Skeletal muscle cell (primary cell): ENCODE results near the gene INPP5D.
"Not testable (repeated sequence)": the region's sequence is repeated elsewhere in the genome, so short reads cannot be mapped to it uniquely, and the experiment has no call there.

ENCODE experiments used
- DNase-seq: peaks from one replicate; pipeline ENCODE4 v3.0.0-alpha.2; 2010; ENCODE audit warnings: low read depth
- H3K4me3 ChIP-seq: 2 replicates; pipeline ENCODE4 v1.5.1; 2011; ENCODE audit warnings: low read depth, mild to moderate bottlenecking, control low read depth, low read length, moderate library complexity

The INPP5D gene

DNA sequence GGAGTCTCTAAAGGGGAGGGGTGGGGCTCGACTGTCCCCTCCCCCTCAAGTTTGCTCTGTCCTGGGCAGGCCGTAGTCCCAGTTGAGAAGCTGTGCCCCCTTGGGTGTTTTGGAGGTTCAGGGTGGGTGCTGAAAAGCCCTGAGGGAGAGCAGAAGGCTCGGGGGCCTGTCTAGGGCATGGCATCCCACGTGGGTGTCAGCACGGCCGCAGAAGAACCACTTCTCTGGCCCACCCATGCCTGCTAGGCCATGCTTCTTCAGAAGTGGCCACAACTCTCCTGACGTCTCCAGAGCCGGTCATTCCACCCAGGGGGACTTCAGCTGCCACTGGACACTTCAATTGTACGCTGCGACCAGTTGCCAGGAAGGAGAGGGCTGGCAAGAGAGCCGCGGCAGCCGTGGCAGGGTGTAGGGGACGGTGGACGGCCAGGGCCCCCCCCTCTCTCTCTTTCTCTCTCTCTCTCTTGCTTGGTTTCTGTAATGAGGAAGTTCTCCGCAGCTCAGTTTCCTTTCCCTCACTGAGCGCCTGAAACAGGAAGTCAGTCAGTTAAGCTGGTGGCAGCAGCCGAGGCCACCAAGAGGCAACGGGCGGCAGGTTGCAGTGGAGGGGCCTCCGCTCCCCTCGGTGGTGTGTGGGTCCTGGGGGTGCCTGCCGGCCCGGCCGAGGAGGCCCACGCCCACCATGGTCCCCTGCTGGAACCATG, at the start of gene INPP5D:
INPP5D (plus strand) TSS at position 546 of the 704 bp plus-strand sequence; CDS start at position 683, 137 bp downstream.
- no peak for DNase-seq
- H3K4me3 ChIP-seq = no peak within 1 kb of the TSS

DNA sequence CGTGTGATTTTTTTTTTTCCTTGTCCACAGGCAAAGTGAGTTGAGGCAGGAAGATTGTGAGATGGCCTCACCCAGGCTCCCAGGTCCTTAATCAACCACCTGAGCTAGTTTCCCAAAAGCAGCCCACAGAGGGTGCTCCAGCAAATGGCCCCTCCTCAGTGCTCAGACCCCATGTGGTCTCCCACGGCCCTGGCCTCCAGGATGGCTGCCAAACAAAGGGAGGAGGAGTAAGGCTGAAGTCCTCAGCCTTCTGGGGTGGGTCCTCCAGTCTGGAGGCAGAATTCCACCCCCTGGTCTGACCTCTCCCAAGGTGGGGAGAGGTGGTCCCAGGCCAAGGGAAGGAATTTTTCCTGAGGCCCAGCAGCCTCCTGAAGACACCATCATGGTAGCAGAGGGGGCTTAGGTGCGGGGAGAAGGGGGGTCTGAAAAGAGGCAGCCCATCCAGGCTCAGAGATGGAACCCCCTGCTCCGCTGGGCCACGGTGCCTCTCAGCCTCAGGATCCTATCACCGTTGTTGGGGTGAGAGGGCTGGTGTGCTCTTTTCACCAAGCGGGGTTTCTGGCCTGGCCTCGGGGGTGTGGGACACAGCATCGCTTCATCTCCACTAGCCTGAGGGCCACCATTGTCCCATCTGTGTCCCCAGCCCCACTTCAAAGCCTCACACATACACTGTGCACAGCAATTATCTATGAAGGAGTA, 49.4 kb upstream of the INPP5D start:
- DNase-seq = no peak
- H3K4me3 ChIP-seq = no peak overlapping the region

DNA sequence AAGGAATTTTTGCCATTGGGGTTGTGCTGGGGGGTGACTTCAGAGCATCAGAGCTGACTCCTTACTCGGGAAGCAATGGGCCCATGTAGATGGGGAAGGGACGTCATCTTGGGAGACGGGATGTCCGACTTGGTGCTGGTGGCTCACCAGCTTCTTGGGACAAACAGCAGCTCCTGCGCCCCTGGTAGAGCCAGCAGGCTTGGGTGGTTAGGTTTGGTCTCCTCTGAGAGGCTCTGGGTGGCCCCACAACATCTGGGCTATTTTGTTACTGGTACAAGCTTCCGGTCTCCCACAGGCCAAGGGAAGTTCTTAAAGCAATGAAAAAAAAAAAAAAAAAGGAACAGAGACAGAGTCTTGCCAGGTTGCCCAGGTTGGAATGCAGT, 48.9 kb upstream of the INPP5D start:
- no peak overlapping the region for H3K4me3 ChIP-seq
- no peak for DNase-seq

- no peak for DNase-seq
- no peak overlapping the region for H3K4me3 ChIP-seq
Measured at GRCh38 chr2:233011702-233012131, 48.4 kb upstream of the INPP5D start.

GRCh38 chr2:233012301-233012971, 47.7 kb upstream of the INPP5D start:
- DNase-seq = no peak

DNA sequence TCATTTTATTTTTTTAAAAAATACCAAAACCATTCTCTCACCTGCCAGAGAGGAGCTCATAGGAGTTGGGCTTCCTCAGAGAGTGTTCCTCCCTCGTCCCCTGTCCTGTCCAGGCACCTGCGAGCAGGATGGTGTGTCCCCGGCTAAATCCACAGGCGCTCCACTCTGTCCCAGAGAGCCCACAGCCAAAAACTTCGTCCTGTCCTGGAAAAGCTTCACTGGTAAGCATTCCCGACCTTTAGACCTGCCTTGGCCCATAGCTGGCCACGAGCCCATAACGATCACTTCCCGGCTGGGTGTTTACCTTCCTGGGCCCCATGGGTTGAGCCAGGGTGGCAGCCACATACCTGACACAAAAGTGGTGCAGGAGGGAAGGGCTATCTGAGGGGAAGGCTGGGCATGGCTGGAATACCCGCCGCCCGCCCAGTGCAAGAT, 47.1 kb upstream of the INPP5D start, which contains the start of gene NGEF:
NGEF (minus strand) TSS at position 230 of the 435 bp plus-strand sequence. CDS start 38,366 bp downstream, outside the sequence.
- DNase-seq = no peak

More at GRCh38 chr2:233012301-233012971, 47.7 kb upstream of the INPP5D start:
- H3K4me3 ChIP-seq = no peak overlapping the region

GRCh38 chr2:233013650-233014049, 46.5 kb upstream of the INPP5D start:
- no peak for DNase-seq
- no peak overlapping the region for H3K4me3 ChIP-seq

More for the DNA sequence above, 47.1 kb upstream of the INPP5D start, which contains the start of gene NGEF:
- H3K4me3 ChIP-seq = no peak within 1 kb of the TSS

DNA sequence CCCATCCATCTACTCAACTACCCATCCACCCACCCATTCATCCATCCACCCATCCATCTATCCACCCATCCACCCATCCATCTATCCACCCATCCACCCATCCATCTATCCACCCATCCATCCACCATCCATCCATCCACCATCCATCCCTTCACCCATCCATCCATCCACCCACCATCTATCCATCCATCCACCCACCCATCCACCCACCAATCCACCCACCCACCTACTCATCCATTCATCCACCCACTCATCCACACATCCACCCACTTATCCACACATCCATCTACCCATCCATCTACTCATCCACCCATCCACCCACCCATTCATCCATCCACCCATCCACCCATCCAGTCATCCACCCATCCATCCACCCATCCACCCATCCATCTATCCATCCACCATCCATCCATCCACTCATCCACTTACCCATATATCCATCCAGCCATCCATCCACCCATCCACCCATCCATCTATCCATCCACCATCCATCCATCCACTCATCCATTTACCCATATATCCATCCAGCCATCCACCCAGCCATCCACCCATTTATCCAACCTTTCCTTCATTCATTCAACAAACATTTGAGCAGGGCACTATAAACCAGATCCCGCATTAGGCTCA, 45.0 kb upstream of the INPP5D start:
- DNase-seq = no peak
- H3K4me3 ChIP-seq = no peak overlapping the region

GRCh38 chr2:233017947-233018346, 42.2 kb upstream of the INPP5D start:
- no peak for DNase-seq

DNA sequence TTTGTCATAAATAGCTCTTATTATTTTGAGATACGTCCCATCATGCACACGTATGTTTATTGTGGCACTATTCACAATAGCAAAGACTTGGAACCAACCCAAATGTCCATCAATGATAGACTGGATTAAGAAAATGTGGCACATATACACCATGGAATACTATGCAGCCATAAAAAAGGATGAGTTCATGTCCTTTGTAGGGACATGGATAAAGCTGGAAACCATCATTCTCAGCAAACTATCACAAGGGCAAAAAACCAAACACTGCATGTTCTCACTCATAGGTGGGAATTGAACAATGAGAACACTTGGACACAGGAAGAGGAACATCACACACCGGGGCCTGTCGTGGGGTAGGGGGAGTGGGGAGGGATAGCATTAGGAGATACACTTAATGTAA, 40.5 kb upstream of the INPP5D start:
- not testable (repeated sequence) for DNase-seq, H3K4me3 ChIP-seq

More at GRCh38 chr2:233017947-233018346, 42.2 kb upstream of the INPP5D start:
- no peak overlapping the region for H3K4me3 ChIP-seq

DNA sequence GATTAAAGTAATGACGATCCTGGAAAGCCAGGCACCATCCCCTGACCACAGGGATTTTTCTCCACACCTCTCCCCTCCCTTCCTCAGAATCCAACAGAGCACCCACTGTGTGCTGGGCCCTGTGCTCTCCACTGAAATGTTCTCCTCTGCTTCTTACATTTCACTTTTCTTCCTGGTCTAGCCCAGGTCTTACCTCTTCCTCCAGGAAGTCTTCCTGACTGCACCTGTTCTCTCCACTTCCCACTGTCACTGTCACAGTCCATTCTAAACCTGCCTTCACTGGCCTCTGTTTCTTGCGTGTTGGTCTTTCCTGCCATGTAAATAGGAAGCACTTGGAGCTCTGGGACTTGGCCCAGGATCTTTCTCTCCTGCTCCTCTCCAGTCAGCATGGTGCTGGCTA, 39.7 kb upstream of the INPP5D start:
- DNase-seq = no peak

DNA sequence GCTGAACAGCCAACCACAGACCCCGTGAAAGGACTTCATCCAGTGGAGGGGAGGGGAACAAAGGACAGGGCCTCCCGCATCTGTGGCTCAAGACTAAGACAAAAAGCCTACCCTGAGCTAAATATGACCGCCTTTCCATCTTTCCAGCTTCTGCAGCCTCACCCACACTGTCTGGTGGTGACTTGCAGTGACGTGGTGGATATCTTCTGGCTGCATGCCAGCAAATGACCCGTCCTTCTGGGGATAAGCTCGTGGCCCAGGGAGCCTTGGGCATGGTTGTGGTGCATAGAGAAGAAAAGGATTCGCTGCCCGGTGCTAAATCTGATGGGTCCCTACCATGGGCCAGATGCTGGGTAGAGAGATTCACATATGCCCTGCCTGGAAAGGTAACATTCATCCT, 38.4 kb upstream of the INPP5D start:
- no peak overlapping the region for H3K4me3 ChIP-seq

More for the DNA sequence above, 39.7 kb upstream of the INPP5D start:
- H3K4me3 ChIP-seq = no peak overlapping the region

DNA sequence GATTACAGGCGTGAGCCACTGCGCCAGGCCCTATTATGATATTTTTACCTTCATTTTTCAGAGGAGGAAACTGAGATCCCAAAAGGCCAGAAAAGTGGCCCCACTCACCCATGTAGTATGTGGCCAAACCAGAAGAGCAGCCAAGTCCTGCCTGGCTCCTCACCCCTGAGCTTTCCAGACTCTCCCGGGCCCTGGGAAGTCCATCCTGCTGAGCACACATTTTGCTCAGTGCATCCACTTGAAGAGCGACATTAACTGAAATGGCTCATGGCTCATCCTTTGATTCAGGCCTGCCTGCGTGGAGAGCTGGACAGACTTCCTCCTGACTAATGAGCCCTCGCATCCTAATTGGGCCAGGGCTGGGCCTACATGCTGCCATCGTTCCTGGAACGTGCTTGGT, 37.6 kb upstream of the INPP5D start:
- no peak for DNase-seq
- no peak overlapping the region for H3K4me3 ChIP-seq

More for the DNA sequence above, 38.4 kb upstream of the INPP5D start:
- DNase-seq = no peak

- H3K4me3 ChIP-seq = no peak overlapping the region
- DNase-seq = no peak
Measured at GRCh38 chr2:233023007-233023760, 37.0 kb upstream of the INPP5D start.

DNA sequence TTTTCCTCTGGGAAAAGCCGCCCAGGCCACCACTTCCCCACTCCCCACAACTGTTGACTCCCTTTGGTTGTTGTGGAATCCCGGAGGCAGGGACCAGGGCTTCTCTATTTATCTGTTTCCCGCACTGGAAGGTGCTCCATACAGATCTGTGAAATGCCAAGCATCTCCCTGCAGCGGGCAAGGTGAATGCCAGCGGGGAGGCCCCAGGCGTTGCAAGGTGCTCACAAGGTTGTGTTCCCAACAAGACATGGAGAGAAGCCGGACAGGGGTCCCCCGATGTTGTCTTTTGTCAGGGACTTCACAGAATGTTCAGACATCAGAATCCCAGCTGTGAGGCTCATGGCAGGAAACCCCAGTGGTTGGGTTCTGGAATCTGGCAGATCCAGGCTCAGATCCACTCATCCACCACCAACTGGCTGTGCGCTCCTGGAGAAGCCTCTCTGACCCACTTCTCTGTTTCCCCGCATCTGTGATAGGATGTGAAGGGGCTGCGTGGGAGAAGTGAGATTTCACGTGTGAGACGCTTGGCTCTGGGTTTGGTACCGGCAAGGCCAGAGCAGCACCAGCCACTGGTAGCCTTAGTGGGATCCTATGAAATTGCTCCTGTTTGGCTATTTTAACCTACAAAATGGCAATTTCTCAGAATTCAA, 36.3 kb upstream of the INPP5D start:
- no peak for DNase-seq
- H3K4me3 ChIP-seq = no peak overlapping the region

DNA sequence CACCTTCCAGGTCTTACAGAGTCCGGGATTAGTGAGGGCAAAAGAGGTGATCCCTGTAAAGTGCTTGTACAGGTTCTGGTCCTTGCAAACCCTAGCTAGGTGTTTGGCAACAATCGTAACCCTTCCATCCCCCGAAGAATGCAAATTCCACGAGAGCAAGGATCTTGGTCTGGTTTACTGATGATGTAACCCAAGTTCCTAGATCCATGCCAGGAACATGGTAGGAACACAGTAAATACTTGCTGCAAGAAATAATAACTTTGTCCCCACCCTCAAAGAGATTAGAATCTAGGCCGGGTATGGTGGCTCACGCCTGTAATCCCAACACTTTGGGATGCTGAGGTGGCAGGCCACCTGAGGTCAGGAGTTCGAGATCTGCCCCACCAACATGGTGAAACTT, 34.4 kb upstream of the INPP5D start:
- no peak for DNase-seq
- H3K4me3 ChIP-seq = no peak overlapping the region

GRCh38 chr2:233026198-233026813, 33.8 kb upstream of the INPP5D start:
- DNase-seq = no peak
- H3K4me3 ChIP-seq = no peak overlapping the region

GRCh38 chr2:233029321-233029720, 30.8 kb upstream of the INPP5D start:
- no peak overlapping the region for H3K4me3 ChIP-seq
- DNase-seq = no peak
